Measurements from ENCODE around the gene PAOX. TPM values are rescaled to one million over a fixed set of nuclear protein-coding genes. Genes with fewer than 3 reads are reported as not detected.
A peak's percentile ranks its signal among the peaks of the same experiment; 100 is the strongest.

PAOX gene
- total and polyA plus RNA-seq, 2 of the 13 experiments (the other 11 are each of a cell fraction or from before 2014, with no cell fraction given): 0.49 to 0.77 TPM

DNA sequence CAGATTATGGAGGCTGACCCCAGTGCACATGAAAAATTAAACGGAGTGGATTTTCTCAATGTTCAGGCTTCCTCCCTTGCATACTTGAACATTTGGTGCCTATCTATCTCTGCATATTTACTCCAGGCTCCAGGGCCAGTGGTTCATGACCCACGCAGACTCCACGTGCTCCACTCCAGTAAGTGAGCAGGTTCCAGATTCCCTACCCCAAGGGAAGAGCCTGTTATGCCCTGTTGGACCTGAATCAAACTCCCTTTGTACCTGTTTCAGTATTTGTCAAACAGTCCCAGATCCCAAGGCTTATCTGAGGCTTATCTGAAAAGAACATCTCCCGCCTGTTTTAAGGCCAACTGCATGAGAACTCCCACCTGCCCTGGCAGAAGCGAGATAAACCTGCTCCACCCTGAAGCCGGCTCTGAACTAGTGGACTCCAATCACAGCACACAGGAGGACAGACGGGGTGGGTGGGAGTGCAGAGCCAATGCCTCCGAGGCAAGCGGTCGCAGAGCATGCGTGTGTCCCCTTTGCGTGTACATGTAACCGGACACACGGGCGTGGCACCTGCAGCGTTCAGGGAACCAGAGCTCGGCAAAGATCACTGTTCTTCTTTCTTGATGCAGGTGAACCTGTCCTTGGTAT is 19.0 kb upstream of the PAOX start (continued):
- TF ChIP-seq ZNF605 (CRISPR knock-in tag; IDR thresholded peaks at IDR 0.05) (0 out of 2 replicates have a peak, but pooled peaks have one; percentile 25), KLF6 (CRISPR knock-in tag; IDR thresholded peaks at IDR 0.05) (no peak), HDAC2 (CRISPR knock-in tag; IDR thresholded peaks at IDR 0.05) (peak; percentile 11; the same call in 1 of the 2 replicates), ZNF446 (CRISPR knock-in tag; IDR thresholded peaks at IDR 0.05) (0 out of 2 replicates have a peak, but pooled peaks have one; percentile 62), POLR2A (IDR thresholded peaks at IDR 0.05; ENCODE audit: insufficient read depth in 1 of 2, low read depth in 2 of 2, low read length in 2 of 2) (0 out of 4 replicates have a peak, but pooled peaks of 1 of the 2 experiments have one; percentile 6), E2F1 (CRISPR knock-in tag; IDR thresholded peaks at IDR 0.05) (peak; percentile 94), SMARCE1 (IDR thresholded peaks at IDR 0.05; ENCODE audit: borderline replicate concordance) (no peak), ZNF3 (CRISPR knock-in tag; IDR thresholded peaks at IDR 0.05) (no peak), TP53 (CRISPR knock-in tag; conservative IDR thresholded peaks at IDR 0.05) (0 out of 2 replicates have a peak, but pooled peaks have one; percentile 0), ARNTL (CRISPR knock-in tag; IDR thresholded peaks at IDR 0.05) (peak; percentile 50), ZBTB3 (CRISPR knock-in tag; IDR thresholded peaks at IDR 0.05; ENCODE audit: borderline replicate concordance, low read depth) (0 out of 2 replicates have a peak, but pooled peaks have one; percentile 35), MED1 (CRISPR knock-in tag; IDR thresholded peaks at IDR 0.05) (0 out of 2 replicates have a peak, but pooled peaks have one; percentile 33), ZNF644 (CRISPR knock-in tag; IDR thresholded peaks at IDR 0.05; ENCODE audit: low read depth) (peak; percentile 2; the same call in 1 of the 2 replicates), PAWR (CRISPR knock-in tag; IDR thresholded peaks at IDR 0.05; ENCODE audit: borderline replicate concordance) (0 out of 2 replicates have a peak, but pooled peaks have one; percentile 25), KDM5B (CRISPR knock-in tag; IDR thresholded peaks at IDR 0.05; ENCODE audit: borderline replicate concordance) (peak; percentile 17; the same call in 1 of the 2 replicates), ATF7-NPFF (CRISPR knock-in tag; IDR thresholded peaks at IDR 0.05; ENCODE audit: low read depth) (peak; percentile 71; the same call in 1 of the 2 replicates), GATA4 (IDR thresholded peaks at IDR 0.05; ENCODE audit: borderline replicate concordance, low read depth) (0 out of 2 replicates have a peak, but pooled peaks have one; percentile 48), MLX (CRISPR knock-in tag; IDR thresholded peaks at IDR 0.05) (peak; percentile 90), TCF7L2 (IDR thresholded peaks at IDR 0.05; ENCODE audit: low read depth, low read length) (no peak), IKZF4 (CRISPR knock-in tag; IDR thresholded peaks at IDR 0.05; ENCODE audit: borderline replicate concordance, low read depth, not compliant biosample characterization) (peak; percentile 14), RFXANK (CRISPR knock-in tag; IDR thresholded peaks at IDR 0.05) (no peak)
- TF ChIP-seq, protein P1, sequence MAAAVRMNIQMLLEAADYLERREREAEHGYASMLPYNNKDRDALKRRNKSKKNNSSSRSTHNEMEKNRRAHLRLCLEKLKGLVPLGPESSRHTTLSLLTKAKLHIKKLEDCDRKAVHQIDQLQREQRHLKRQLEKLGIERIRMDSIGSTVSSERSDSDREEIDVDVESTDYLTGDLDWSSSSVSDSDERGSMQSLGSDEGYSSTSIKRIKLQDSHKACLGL (CRISPR knock-in tag; IDR thresholded peaks at IDR 0.05): no peak
- TF ChIP-seq, protein P2, sequence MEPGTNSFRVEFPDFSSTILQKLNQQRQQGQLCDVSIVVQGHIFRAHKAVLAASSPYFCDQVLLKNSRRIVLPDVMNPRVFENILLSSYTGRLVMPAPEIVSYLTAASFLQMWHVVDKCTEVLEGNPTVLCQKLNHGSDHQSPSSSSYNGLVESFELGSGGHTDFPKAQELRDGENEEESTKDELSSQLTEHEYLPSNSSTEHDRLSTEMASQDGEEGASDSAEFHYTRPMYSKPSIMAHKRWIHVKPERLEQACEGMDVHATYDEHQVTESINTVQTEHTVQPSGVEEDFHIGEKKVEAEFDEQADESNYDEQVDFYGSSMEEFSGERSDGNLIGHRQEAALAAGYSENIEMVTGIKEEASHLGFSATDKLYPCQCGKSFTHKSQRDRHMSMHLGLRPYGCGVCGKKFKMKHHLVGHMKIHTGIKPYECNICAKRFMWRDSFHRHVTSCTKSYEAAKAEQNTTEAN (CRISPR knock-in tag; conservative IDR thresholded peaks at IDR 0.05): 0 out of 2 replicates have a peak, but pooled peaks have one; percentile 18
- TF ChIP-seq, protein P3, sequence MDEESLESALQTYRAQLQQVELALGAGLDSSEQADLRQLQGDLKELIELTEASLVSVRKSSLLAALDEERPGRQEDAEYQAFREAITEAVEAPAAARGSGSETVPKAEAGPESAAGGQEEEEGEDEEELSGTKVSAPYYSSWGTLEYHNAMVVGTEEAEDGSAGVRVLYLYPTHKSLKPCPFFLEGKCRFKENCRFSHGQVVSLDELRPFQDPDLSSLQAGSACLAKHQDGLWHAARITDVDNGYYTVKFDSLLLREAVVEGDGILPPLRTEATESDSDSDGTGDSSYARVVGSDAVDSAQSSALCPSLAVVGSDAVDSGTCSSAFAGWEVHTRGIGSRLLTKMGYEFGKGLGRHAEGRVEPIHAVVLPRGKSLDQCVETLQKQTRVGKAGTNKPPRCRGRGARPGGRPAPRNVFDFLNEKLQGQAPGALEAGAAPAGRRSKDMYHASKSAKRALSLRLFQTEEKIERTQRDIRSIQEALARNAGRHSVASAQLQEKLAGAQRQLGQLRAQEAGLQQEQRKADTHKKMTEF (CRISPR knock-in tag; IDR thresholded peaks at IDR 0.05): peak; percentile 13; the same call in 1 of the 2 replicates

Measured in HepG2 (cell line).